HL-60 (cell line): ENCODE measurements around the gene CNOT6.
"Not testable (repeated sequence)": the region's sequence is repeated elsewhere in the genome, so short reads cannot be mapped to it uniquely, and the experiment has no call there.

Experiments
- DNase-seq, 2 experiments: peaks; one replicate each; pipeline ENCODE4 v3.0.0-alpha.2; 2010 to 2020; ENCODE audit warnings: low read depth in 1 of 2, low spot score in 1 of 2
- H3K27ac ChIP-seq: fragments of 250-450 bp; sonication (Bioruptor Pico); replicated peaks from 2 replicates; pipeline ENCODE4 v1.5.1; 2020; ENCODE audit warnings: mild to moderate bottlenecking, moderate library complexity
- H3K27me3 ChIP-seq: fragments of 250-450 bp; sonication (Bioruptor Pico); 2 replicates; pipeline ENCODE4 v1.5.1; 2021; ENCODE audit warnings: mild to moderate bottlenecking, moderate library complexity; ENCODE audit not compliant: insufficient read depth, poor library complexity, severe bottlenecking
- H3K4me3 ChIP-seq: replicated peaks from 2 replicates; pipeline ENCODE4 v1.5.1; 2011; ENCODE audit warnings: mild to moderate bottlenecking, control low read depth, low read length; ENCODE audit not compliant: insufficient read depth
- CTCF ChIP-seq: IDR thresholded peaks from one replicate; pipeline ENCODE4 v1.5.1; 2011; ENCODE audit warnings: low read length, control low read depth, inconsistent platforms; ENCODE audit not compliant: insufficient read depth
- GABPA ChIP-seq: IDR thresholded peaks from 2 replicates; pipeline ENCODE4 v1.6.1; 2012; ENCODE audit warnings: low read depth
- POLR2AphosphoS5 ChIP-seq: IDR thresholded peaks from 2 replicates; pipeline ENCODE4 v1.6.1; 2012; ENCODE audit warnings: low read depth
- REST ChIP-seq: IDR thresholded peaks from 2 replicates; pipeline ENCODE4 v1.6.1; 2012; ENCODE audit warnings: low read depth; ENCODE audit not compliant: insufficient replicate concordance
- SPI1 ChIP-seq: IDR thresholded peaks from 2 replicates; pipeline ENCODE4 v1.6.1; 2012; ENCODE audit warnings: low read depth, mild to moderate bottlenecking, borderline replicate concordance

Gene CNOT6

GRCh38 chr5:180499684-180500083, 5.5 kb downstream of the CNOT6 start:
- Histone ChIP-seq H3K27me3 (no peaks in the 10 kb centered on the region), H3K4me3 (no peak overlapping the region), H3K27ac (no peak overlapping the region)
- no peak for DNase-seq
- TF ChIP-seq POLR2AphosphoS5 (no peak), CTCF (no peak), GABPA (no peak), SPI1 (no peak), REST (no peak)

GRCh38 chr5:180500300-180500699, 6.1 kb downstream of the CNOT6 start:
- not testable (repeated sequence) for DNase-seq, H3K27me3 ChIP-seq, H3K27ac ChIP-seq, H3K4me3 ChIP-seq

GRCh38 chr5:180507661-180508060, 13.5 kb downstream of the CNOT6 start:
- no peak for DNase-seq
- H3K27ac ChIP-seq: no peak overlapping the region

More at GRCh38 chr5:180507661-180508060, 13.5 kb downstream of the CNOT6 start:
- H3K27me3 ChIP-seq: no peaks in the 10 kb centered on the region
- no peak overlapping the region for H3K4me3 ChIP-seq
- TF ChIP-seq CTCF: no peak
- no peak for TF ChIP-seq POLR2AphosphoS5
- TF ChIP-seq GABPA: no peak
- no peak for TF ChIP-seq REST
- no peak for TF ChIP-seq SPI1
